HG02973 (cell line): ENCODE data around the gene FAM50B.

Source experiments
- ATAC-seq: cut with Tn5 transposase; IDR thresholded peaks from one replicate; pipeline ENCODE4 v1.9.1; 2021; ENCODE audit warnings: moderate library complexity; ENCODE audit not compliant: unreplicated experiment

FAM50B gene, protein sequence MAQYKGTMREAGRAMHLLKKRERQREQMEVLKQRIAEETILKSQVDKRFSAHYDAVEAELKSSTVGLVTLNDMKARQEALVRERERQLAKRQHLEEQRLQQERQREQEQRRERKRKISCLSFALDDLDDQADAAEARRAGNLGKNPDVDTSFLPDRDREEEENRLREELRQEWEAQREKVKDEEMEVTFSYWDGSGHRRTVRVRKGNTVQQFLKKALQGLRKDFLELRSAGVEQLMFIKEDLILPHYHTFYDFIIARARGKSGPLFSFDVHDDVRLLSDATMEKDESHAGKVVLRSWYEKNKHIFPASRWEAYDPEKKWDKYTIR

DNA sequence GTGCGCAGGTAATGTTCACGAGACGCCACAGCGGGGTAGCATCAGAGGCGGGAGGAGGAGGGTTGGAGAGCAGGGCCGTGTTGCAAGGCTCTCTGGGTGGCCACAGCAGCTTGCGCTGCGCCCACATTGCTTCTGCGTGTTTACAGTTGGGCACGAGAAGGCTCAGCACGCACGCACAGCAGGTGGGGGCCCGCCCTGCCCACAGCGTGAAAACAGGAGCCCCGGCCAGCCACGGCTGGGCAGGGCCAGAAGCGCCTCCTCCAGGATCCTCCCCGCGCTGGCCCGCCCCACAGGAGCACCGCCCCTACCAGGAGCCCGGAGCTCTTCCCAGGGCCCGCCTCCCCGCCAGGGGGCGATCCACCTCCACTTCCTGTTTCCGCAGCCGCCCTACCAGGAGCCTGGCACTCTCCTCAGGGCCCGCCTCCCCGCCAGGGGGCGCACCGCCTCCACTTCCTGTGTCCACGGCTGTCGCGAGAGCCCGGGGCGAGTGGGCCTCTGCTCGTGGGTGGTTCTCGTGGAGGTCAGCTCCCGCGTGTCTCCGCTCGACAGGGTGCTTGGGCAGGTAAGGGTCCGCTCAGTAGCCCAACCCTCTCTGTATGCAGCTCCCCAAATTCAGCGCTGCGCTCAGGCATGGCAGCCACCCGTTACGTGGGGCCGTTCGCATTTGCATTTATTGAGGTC is at the start of gene FAM50B:
TSS of gene FAM50B (plus strand) at position 449 of the 681 bp plus-strand sequence. CDS start 439 bp downstream, outside the sequence.
- peak; percentile 94 for ATAC-seq

DNA sequence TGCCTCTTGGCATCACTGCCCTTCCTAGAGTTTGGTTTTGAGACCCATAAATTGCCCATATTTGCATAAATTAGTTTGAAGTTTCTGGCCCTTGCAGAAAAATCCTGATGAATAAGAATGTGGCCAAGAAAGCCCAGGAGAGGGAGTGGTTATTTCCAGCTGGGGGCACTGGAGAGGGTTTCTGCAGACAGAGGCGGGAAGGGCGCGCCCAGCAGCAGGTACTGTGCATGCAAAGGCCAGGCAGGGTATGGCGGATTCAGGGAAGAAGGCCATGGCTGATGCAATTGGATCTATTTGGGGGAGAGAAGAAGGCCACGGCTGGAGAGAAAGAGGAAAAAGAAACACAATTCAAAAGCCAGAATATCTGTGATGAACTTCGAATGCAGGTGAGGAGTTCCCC is 49.5 kb upstream of the FAM50B start:
- ATAC-seq: no peak

DNA sequence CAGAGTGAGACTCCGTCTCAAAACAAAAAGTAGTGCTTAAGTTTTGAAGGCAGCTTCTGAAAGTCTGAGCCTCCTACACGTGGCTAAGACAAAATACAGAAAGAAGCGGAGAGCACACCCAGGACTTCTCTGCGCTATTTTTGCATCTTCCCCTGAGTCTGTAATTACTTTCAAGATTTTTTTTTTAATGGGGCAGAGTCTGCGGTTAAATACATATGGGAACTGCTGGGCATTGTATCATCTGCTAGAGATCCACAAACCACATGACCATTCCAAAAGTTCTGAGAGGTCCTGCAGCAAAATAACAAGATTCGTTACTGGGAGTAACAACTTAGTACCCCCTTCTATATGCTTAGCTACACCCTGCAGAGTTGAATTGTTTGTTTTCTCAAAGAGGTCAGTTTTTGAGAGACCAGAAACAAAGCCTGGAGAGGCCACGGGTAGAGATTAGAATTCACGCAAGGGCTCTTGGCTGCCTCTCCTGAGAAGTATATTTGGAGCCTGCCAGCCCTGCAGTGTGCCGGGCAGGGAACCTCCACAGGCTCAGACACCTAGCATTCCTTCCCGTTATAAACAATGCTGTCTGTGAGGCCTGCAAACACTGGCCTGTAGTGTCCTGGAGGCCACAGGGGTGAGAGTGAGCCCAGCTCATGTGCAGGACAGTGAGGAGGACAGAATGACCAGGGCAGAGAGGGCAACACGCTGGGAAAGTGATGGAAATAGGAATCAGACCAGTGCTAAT is 48.2 kb upstream of the FAM50B start:
- ATAC-seq: no peak

DNA sequence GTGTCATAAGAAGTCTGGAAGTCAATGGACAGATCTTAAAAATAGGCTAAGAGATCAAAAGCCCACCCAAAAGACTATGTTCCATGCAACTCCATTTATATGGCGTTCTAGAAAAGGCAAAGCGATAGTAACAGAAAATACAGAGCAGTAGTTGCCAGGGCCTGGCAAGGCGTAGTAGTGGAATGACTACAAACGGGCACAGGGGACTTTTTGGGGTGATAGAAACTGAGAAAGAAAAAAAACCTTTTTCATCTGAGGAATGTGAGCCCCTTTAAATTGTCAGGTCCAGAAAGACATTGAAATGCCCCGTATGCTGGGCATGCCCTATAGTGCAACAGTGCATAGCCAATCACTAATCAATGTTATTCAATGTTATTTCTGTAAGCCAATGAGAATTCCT is 47.2 kb upstream of the FAM50B start:
- no peak for ATAC-seq

DNA sequence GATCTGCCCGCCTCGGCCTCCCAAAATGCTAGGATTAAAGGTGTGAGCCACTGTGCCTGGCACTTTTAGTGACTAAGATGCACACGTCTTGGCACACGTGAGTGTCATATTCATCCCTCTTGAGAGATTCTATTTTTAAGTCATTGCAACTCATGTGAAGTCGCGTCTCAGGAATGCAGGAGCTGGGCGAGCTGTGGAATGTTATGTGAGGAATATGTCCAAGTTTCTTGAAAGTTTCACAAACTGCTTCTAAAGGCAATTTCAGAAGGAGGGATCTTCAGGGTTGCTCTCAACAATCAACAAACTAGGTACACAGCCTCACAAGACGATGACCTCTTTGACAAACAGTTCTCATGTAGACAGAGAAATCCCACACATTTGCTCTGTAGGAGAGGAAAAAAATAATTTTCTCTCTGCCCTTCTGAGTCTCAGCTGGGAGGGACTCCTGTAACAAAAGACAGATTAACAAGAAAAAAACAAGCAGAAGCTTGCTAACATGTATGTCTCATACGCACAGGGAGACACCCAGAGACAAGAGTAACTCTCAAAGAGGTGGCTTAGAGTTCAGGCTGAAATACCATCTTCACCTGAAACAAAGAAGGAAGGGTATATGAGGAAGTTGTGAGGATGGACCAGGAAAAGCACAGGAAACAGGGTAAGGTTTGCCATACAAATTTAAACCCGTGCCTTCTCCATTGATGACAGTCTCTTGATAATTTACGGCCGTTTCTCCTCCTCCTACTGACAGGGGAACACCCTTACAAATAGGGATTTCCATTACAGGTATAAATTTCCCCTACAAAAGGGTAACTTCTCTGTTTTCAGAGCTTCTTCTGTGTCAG is 45.3 kb upstream of the FAM50B start:
- peak; percentile 55 for ATAC-seq

DNA sequence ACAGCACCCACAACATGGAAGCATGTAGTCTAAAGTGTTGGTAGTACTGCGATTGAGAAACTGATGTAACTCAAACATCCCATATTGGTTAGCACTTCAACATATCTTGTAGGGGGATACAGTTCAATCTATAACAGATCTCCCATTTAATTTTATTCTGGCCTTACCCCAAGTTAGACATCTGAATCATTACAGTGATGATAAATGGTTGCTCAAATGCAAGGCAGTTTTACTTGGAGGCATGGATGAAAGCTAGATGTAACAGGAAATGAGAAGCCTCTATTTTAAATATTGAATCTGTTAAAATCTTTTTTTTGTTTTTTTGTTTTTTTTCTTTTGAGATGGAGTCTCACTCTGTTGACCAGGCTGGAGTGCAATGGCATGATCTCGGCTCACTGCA is 44.2 kb upstream of the FAM50B start:
- no peak for ATAC-seq

DNA sequence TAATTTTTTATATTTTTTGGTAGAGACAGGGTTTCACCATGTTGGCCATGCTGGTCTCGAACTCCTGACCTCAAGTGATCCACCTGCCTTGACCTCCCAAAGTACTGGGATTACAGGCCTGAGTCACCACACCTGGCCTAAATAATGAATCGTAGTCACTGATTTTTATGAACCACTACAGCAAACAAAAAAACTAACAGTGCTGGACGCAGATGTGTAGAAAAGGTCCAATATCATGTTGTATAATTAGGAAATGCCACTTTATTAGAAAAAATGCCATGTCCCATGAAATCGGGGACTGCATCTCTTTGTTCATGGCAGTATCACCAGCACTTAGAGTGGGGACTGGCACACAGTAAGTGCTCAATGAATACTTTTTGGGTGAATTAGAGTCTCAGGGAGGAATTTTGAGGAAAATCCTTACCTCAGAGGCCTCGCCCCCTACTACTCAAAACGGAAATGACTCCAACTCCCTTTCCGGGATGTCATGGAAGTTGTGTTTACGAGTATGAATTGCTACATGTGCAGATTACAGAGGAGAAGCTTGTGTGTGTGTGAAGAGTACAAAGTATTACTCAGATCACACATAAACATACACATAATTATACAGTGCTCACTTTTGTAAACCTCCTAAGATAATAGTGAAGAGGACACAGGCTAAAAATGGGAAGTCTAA is 43.6 kb upstream of the FAM50B start:
- ATAC-seq: no peak

DNA sequence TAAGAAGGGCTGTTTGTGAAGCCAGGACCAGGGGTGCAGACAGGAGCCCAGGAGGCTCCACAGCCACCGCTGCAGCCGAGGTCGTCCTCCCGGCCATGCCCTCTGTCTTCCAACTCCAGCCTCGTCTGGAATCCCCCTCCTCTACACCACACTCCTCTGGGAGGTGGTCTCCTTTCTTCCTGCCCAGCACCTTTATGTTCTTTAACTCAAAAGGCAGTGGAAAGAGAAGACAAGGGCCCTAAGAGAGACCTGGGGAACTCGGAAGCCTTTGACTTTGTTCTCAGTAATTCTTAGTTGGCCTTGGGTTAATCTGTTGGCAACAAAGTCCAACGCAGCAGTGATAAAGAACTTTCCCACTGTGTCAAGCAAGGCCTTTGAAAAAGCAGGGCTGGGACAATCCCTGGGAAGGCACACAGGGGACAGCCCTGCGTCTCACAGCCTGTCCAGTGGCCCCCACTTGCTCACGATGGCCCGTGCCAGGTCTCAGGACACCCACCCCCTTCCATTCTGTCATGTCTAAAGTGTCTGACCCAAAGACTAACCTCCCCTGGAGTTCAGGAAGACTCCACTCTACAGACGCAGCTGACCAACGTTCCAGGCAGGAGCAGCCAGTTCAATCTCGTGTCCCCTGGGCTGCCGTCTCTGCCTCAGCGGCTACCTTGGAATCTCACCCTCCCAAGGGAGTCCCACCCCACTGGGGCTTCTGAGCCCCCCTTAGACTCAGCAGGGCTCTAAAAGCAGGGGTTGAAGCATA is 42.8 kb upstream of the FAM50B start:
- ATAC-seq: no peak

DNA sequence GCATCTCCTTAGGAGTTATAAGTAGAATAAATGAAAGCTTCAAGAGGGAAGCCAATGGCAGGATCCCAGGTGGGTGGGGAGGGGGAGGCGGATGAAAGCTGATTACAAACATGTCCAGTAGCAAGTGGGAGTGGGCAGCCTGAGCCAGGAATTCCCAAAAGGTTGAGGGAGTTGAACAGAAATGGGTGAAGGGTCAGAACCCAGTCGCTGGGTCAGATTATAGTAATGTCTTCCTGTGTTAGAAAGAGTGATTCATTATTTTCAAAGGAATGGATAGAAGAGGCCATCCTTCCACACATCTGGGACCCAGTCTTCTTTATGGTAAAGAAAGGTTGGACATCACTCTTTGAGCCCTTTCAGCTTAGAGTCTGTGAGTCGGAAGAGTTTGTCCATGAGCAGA is 41.0 kb upstream of the FAM50B start:
- ATAC-seq: no peak

DNA sequence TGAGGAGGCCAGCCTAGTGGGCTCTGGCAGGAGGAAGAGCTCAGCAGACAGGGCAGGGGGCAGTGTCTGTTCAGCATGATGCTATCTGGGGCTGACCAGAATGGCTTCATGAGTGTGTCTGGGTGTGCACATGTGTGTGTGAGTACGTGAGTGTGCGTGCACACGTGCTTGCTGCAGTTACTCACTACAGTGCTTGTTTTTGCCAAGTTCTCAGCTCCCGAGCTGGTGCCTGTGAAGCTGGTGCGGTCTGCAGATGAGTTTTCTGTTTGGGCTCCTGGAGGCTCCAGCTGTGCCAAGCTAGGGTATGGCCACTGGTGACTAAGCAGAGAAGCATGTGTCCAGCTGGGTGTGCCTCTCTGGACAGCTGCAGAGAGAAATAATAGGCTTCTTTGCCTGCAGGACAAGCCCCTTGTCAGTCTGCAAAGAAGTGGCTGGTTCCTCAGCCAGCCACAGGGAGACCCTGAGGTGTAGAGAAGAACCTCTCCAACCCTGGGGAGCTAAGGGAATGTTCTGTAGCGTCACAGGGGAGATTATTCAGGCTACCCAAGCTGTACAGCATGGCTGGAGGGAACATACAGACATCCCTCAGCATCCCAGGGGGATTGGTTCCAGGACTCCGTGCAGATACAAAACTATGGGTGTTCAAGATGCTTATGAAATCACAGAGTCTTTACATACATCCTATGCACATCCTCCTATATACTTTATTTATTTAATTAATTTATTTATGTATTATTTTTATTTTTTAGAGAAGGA is 40.2 kb upstream of the FAM50B start:
- ATAC-seq: no peak

DNA sequence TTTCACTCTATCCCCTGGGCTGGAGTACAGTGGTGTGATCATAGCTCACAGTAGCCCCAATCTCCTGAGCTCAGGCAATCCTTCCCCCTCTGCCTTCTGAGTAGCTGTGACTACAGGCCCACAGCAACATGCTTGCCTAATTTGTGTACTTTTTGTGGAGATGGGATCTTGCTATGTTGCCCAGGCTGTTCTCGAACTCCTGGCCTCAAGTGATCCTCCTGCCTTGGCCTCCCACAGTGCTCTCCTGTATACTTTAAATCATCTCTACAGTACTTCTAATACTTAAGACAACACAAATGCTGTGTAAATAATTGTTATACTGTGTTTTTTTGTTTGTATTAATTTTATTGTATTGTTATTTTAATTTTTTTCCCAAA is 39.7 kb upstream of the FAM50B start:
- no peak for ATAC-seq

DNA sequence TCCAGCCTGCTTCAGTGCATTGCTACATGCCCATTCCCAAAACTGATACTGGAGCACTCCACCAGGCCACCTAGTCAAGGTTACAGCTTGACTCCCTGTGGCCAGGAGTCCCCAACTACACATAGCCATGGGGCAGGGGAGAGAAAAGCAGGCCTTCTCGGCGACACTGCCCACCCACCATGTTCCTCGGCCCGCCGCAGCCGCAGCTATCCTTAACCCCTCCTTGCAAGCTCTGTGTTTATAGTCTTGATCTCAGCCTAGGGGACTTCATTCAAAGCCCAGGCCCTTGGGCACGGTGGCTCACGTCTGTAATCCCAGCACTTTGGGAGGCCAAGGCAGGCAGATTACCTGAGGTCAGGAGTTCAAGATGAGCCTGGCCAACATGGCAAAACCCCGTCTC is 39.2 kb upstream of the FAM50B start:
- no peak for ATAC-seq

DNA sequence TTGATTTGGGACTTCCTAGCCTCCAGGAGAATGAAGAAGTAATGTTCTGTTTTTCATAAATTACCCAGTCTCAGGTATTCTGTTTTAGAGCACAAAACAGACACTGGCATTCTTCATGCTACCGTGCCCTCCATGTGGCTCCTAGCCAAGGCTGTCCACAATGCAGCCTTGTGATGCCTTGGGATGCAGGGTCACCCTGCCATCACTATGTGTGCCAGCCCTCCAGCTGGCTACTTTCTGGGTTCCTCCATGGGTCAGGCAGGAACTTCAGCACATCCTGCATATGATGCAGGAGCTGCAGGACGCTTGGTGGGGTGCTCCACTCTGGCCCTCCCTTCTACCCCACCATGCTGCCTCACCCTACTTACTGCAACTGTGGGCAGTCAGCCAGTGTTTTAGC is 38.0 kb upstream of the FAM50B start:
- no peak for ATAC-seq

DNA sequence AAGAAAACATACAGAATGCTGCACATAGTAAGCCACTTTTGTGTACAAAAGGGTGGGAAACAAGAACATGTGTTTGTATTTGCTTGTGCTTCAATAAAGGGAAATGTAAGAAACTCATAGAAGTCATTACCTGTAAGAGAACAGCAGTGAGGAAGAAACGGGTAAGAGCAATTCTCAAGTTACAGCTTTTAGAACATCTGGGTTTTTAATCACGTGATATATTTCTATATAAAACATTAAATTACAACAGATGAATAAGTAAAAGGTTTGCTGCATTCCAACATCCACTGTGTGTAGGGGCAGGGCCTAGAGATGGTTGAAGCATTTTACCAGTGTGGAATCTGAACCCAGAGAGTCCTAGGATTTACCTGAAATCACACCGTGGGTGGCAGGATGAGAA is 36.6 kb upstream of the FAM50B start:
- no peak for ATAC-seq

DNA sequence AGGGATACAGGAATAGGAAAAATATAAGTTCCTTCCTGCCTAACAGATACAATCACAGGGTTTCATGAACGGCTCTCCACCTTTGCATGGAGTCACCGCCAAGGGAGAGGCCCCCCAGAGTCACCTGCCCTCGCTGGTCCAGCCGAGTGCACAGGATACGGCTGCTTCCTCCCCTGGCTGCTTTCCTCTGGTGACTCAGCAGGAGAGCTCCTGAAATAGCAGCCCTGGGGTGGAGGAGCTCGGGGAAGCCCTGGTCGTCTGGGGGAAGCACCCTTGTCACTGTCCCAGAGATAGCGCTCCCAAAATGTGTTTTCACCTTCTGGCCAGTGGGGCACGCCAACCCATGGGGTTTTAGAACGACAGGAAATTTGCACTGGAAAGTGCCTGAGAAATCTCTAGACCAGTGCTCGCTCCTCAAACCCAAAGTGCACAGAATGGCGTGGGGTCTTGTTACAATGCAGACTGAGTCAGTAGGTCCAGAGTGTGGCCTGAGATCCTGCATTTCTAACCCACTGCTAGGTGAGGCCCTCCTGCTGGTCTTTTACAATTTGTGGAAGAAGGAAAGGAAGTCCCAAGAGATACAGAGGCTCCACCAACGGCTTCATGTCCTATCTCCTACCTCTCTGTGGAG is 35.9 kb upstream of the FAM50B start:
- no peak for ATAC-seq

DNA sequence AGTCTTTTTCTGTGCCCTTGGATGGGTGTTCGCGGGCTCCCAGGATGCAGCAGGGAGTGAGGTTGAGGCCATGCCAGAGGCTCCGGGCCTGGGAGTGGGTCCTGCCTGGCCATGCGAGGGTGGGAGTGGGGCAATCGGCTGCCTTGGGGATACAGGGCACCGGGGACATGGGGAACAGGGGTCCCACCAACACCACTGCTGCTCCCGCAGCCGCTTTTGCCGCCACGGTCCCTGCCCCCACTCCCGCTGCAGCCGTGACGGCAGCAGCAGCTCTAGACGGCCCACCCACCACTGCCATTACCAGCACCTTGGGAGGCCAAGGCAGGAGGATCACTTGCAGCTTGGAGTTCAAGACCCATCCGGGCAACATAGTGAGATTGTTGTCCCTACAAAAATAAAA is 35.3 kb upstream of the FAM50B start:
- ATAC-seq: no peak

DNA sequence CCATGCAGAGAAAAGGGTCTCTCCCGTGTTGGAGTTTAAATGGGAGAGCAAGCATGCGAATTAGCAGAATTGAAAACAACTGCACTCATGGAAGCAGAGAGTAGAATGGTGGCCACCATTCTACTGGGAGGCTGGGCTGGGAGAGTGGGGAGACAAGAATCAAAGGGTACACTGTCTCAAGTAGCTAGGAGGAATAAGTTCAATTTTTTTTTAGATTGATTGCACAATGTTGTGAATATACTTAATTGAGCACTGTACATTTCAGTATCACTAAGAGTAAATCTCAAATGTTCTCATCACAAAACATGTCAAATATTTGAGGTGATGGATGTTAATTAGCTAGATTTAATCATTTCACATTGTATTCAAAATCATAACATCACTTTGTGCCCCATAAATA is 34.6 kb upstream of the FAM50B start:
- ATAC-seq: no peak

DNA sequence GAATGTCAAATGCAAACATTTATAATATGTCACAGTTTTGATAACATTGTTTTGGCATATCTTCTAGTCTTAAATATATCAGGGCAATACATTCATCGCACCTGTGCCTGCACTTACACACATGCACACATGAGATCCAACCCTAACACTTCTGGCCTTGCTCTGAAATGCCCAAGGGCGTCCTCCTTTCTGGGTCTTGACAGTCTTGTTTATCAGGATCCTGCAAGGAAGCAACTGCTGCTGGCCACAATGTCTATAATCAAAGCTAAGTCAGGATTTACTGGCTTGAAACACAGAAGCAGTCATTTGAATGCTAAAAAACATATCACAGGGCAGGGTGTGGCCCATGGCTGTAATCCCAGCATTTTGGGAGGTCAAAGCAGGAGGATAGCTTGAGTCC is 32.9 kb upstream of the FAM50B start:
- no peak for ATAC-seq
